ENCODE measurements around the gene SPPL2B.

Gene SPPL2B

GRCh38 chr19:2398735-2399305, 70.3 kb downstream of the SPPL2B start:
- TF ChIP-seq ZBTB7A (IDR thresholded peaks at IDR 0.05; ENCODE audit: low read depth) (no peak), TCF12 (IDR thresholded peaks at IDR 0.05; ENCODE audit: low read depth) (no peak), FOXM1 (IDR thresholded peaks at IDR 0.05; ENCODE audit: borderline replicate concordance, low read depth) (no peak), NFIC (IDR thresholded peaks at IDR 0.05) (no peak)

- TF ChIP-seq USF1 (IDR thresholded peaks at IDR 0.05) (no peak), RAD21 (IDR thresholded peaks at IDR 0.05; ENCODE audit: low read depth) (no peak)
These were observed 71.1 kb downstream of the SPPL2B start for GRCh38 chr19:2399582-2399981.
